Testis (tissue), 2 donors: Measurements from ENCODE around the gene VAMP1.

ENCODE experiments used
- CTCF ChIP-seq, 3 experiments: fragments of 450-650 bp in 2 of 3; fragments of 200-600 bp in 1 of 3; sonication (generic) in 1 of 3; IDR thresholded peaks; one replicate each; pipeline ENCODE4 v1.5.1; 2016 to 2019; ENCODE audit warnings: antibody characterized with exemption in 3 of 3, mild to moderate bottlenecking in 2 of 3, moderate library complexity in 1 of 3
- POLR2A ChIP-seq: fragments of 450-650 bp; IDR thresholded peaks from one replicate; pipeline ENCODE4 v1.6.1; 2017; ENCODE audit warnings: antibody characterized with exemption, mild to moderate bottlenecking, moderate library complexity

- TF ChIP-seq CTCF (IDR thresholded peaks at IDR 0.05) (no peak), POLR2A (no peak)
Measured at GRCh38 chr12:6472491-6472890, 2.0 kb upstream of the VAMP1 start.
